Calu3 (cell line): ENCODE measurements around the gene CTNNBL1. TPM values are rescaled to one million over a fixed set of nuclear protein-coding genes. Genes with fewer than 3 reads are reported as not detected.
"Not testable (repeated sequence)": the region's sequence is repeated elsewhere in the genome, so short reads cannot be mapped to it uniquely, and the experiment has no call there.

Source experiments
- BruUV-seq: library from RNA; stranded (reverse); fragments of 400-500 nt; replicated peaks from 2 replicates; lab custom pipeline; 2021; lab: Mats Ljungman, UMichigan
- CTCF ChIA-PET: fragments of 300-600 bp; sonication (Branson Sonifier 250); formaldehyde crosslinking; loops from one replicate; lab custom pipeline; 2022; ENCODE audit warnings: antibody characterized with exemption; lab: Charles Lee
- DNase-seq: peaks from one replicate; pipeline ENCODE4 v3.0.0; 2022
- H3K27ac Mint-ChIP-seq: one replicate; pipeline ENCODE4 v1.8.0; 2022; ENCODE audit warnings: mixed read lengths; ENCODE audit not compliant: unreplicated experiment
- H3K27me3 Mint-ChIP-seq: one replicate; pipeline ENCODE4 v1.8.0; 2022; ENCODE audit warnings: mixed read lengths; ENCODE audit not compliant: unreplicated experiment
- H3K36me3 Mint-ChIP-seq: one replicate; pipeline ENCODE4 v1.8.0; 2022; ENCODE audit warnings: mild to moderate bottlenecking, moderate library complexity, mixed read lengths; ENCODE audit not compliant: insufficient read depth, unreplicated experiment
- H3K4me1 Mint-ChIP-seq: one replicate; pipeline ENCODE4 v1.8.0; 2022; ENCODE audit warnings: mild to moderate bottlenecking, low read depth, mixed read lengths; ENCODE audit not compliant: unreplicated experiment
- H3K4me3 Mint-ChIP-seq: one replicate; pipeline ENCODE4 v1.8.0; 2022; ENCODE audit warnings: mild to moderate bottlenecking, low read depth, moderate library complexity, mixed read lengths; ENCODE audit not compliant: unreplicated experiment
- H3K9me3 Mint-ChIP-seq: one replicate; pipeline ENCODE4 v1.8.0; 2022; ENCODE audit warnings: low read depth, mixed read lengths; ENCODE audit not compliant: unreplicated experiment
- intact Hi-C: fragments of 100-400 bp; cut with micrococcal nuclease; formaldehyde crosslinking; loops from one replicate; pipeline ENCODE4 v1.10.0; 2022; ENCODE audit not compliant: unreplicated experiment
- total RNA-seq: library from RNA; stranded (reverse); gene quantifications from 2 replicates; pipeline ENCODE4 v1.2.3, GENCODE V29; 2022
- TF ChIP-seq, protein P1 (sequence below): fragments of 200-600 bp; IDR thresholded peaks from one replicate; pipeline ENCODE4 v1.8.0; 2022; ENCODE audit warnings: antibody characterized with exemption; ENCODE audit not compliant: unreplicated experiment

CTNNBL1 gene
- total RNA-seq, 1 experiment from 2014 or later, result 106 TPM

DNA sequence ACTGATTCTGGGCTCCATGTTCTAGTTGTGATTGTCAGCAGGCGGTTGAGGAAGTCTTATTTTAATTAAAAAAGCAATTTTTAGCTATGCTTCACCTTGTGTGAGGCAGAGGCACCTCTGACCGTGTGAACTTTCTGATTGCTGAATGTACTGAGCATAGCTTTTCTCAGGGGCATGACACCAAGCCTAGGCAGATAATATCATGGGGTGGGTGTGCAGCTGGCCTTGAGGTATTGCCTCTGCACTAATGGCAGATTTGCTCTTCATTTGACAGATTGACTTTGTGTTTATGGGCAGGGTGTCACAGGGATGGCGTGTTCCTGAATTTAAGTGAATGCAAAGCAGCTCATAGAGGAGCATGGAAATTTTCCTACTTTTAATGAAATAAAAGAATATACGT, 19.6 kb downstream of the CTNNBL1 start:
- Mint-ChIP-seq H3K9me3 (no peaks in the 10 kb centered on the region), H3K36me3 (no peaks in the 10 kb centered on the region), H3K27ac (no peak overlapping the region), H3K4me3 (no peak overlapping the region), H3K27me3 (no peaks in the 10 kb centered on the region), H3K4me1 (peaks cover 30% of the 10 kb centered on the region)
- TF ChIP-seq, protein P1, sequence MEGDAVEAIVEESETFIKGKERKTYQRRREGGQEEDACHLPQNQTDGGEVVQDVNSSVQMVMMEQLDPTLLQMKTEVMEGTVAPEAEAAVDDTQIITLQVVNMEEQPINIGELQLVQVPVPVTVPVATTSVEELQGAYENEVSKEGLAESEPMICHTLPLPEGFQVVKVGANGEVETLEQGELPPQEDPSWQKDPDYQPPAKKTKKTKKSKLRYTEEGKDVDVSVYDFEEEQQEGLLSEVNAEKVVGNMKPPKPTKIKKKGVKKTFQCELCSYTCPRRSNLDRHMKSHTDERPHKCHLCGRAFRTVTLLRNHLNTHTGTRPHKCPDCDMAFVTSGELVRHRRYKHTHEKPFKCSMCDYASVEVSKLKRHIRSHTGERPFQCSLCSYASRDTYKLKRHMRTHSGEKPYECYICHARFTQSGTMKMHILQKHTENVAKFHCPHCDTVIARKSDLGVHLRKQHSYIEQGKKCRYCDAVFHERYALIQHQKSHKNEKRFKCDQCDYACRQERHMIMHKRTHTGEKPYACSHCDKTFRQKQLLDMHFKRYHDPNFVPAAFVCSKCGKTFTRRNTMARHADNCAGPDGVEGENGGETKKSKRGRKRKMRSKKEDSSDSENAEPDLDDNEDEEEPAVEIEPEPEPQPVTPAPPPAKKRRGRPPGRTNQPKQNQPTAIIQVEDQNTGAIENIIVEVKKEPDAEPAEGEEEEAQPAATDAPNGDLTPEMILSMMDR, result no peak
- no TSS peak for BruUV-seq
- CTCF ChIA-PET, result no interaction called here
- DNase-seq, result no peak
- intact Hi-C loops, result no loop called here

DNA sequence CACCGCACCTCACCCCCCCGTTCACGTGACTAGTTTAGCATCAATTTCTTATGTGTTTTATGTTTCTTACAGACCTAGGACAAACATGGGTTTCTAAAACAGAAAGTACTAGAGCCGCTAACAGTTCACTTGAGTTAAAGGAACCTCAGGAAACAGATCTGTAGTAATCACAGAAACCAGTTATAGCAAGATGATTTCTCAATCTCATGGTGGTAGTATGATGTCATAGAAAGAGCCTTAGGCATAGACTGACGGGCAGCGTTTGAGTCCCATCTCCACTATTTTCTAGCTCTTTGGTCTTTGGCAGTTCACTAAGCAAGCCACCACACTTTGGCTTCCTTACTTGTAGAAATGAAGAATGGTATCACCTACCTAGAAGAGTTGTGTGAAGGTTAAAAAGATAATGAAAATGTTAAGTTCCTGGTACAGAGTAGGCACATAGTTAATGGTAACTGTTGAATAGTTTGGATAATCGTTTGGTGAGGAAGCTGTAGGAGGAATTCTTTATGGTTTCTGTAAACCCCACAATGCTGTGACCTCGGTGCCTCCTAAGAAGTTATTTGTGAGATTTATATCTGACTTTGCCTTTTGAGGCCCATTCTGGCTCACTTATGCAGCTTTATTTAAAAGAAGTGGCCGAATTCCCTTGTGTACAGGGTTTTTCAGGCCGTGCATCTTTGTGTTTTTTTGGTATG, 21.3 kb downstream of the CTNNBL1 start:
- Mint-ChIP-seq H3K4me3 (no peak overlapping the region), H3K9me3 (no peaks in the 10 kb centered on the region), H3K4me1 (peaks cover 19% of the 10 kb centered on the region), H3K27ac (no peak overlapping the region), H3K27me3 (no peaks in the 10 kb centered on the region), H3K36me3 (no peaks in the 10 kb centered on the region)
- intact Hi-C loops, result no loop called here
- BruUV-seq, result no TSS peak
- DNase-seq, result no peak
- TF ChIP-seq, protein P1, result no peak
- CTCF ChIA-PET, result interaction anchor here (0.6 kb wide), 1 partner anchor 278 kb away, joined by 3 read pairs; no protein-coding TSS in a partner anchor

- Mint-ChIP-seq H3K4me3 (no peak overlapping the region), H3K9me3 (peaks cover 2% of the 10 kb centered on the region), H3K27me3 (no peaks in the 10 kb centered on the region), H3K36me3 (no peaks in the 10 kb centered on the region), H3K27ac (no peak overlapping the region), H3K4me1 (peaks cover 14% of the 10 kb centered on the region)
- CTCF ChIA-PET, result no interaction called here
- BruUV-seq, result no TSS peak
- no peak for DNase-seq
- TF ChIP-seq, protein P1, result no peak
- intact Hi-C loops, result no loop called here
Observed at GRCh38 chr20:37721751-37722150, 27.9 kb downstream of the CTNNBL1 start.

DNA sequence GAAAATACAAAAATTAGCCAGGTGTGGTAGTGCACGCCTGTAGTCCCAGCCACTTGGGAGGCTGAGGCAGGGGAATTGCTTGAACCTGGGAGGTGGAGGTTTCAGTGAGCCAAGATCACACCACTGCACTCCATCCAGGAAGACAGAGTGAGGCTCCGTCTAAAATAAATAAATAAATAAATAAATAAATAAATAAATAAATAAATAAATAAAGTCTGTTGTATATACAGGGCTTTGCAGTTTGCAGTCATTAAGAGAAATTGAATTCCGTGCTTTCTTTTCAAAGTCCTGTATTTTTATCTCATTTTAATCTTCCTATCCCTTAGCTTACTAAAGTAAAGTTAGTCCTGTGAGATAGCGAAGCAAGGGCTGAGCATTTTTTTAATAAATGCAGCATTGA, 28.5 kb downstream of the CTNNBL1 start:
- CTCF ChIA-PET, H3K36me3 Mint-ChIP-seq: not testable (repeated sequence)

DNA sequence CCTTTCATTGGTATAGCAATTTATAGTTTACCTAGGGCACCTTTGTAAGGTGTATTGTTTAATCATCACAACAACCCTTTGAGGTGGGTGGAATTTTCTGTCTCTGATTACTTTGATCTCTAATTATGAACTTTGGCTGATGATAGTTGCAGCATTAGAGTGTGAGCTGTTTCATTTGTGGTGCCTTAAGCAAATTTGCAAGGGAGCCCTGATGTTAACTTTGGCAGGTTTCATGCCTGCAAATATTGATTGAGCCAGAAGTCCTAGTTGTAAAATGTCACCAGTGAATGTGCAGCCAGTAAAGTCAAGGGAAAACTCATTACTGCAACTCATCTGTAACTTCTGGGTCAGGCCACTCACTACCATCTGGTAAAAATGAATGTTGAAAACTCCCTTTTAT, 29.8 kb downstream of the CTNNBL1 start:
- H3K4me1 Mint-ChIP-seq, result peaks cover 14% of the 10 kb centered on the region
- H3K27me3 Mint-ChIP-seq, result no peaks in the 10 kb centered on the region
- no peak overlapping the region for H3K4me3 Mint-ChIP-seq
- no peak for DNase-seq
- BruUV-seq, result no TSS peak
- H3K9me3 Mint-ChIP-seq, result peaks cover 2% of the 10 kb centered on the region
- TF ChIP-seq, protein P1, result no peak
- H3K27ac Mint-ChIP-seq, result no peak overlapping the region
- CTCF ChIA-PET, result no interaction called here
- intact Hi-C loops, result no loop called here
- H3K36me3 Mint-ChIP-seq, result no peaks in the 10 kb centered on the region

More for the DNA sequence above, 28.5 kb downstream of the CTNNBL1 start:
- H3K27ac Mint-ChIP-seq, H3K9me3 Mint-ChIP-seq, intact Hi-C loops, BruUV-seq, DNase-seq, H3K27me3 Mint-ChIP-seq, H3K4me3 Mint-ChIP-seq: not testable (repeated sequence)
- peaks cover 14% of the 10 kb centered on the region for H3K4me1 Mint-ChIP-seq
